NCI-H2196 treated with DMSO at 0.1 percent for 48 hours (cell line): ENCODE results near the gene ARSI.

Source experiments
- DNase-seq: peaks from one replicate; lab custom pipeline; 2025; ENCODE audit not compliant: unreplicated experiment; lab: John Stamatoyannopoulos, UW

ARSI gene

DNA sequence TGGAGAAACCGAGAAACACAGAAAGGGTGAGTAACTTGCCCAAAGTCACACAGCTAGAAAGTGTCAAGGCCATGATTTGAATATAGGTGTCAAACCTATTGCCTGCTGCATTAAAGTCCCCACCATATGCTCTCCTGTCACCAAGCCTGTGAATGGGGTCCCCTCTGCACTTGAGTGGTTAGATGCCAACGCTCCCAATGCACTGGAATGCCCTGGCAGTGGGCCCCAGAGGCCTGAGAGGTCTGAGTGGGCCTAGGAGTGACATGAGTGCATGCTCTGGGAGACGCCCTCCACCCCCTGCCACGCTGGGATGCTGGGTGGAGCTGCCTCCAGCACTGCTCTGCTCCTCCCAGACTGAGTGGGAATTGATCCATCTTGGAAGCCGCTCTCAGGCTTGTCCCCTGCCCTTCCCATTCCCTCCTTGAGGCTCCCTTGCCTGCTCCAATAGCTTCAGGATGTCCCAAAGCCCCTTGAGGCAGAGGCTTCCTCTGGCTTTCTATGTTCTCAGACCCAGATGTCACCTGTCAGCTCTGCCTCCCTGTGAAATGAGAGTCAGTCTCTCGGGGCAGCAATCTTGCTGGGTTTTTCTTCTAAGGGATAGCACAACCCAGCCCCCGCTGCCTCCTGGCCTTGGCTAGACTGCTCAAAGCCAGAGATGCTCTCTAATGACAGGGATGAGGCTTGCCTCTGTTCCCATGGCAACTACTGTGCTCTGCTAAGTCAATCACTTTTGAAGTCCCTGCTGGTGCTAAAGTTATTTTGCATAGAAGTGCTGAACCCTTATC, 6.6 kb upstream of the ARSI start:
- DNase-seq: no peak

DNA sequence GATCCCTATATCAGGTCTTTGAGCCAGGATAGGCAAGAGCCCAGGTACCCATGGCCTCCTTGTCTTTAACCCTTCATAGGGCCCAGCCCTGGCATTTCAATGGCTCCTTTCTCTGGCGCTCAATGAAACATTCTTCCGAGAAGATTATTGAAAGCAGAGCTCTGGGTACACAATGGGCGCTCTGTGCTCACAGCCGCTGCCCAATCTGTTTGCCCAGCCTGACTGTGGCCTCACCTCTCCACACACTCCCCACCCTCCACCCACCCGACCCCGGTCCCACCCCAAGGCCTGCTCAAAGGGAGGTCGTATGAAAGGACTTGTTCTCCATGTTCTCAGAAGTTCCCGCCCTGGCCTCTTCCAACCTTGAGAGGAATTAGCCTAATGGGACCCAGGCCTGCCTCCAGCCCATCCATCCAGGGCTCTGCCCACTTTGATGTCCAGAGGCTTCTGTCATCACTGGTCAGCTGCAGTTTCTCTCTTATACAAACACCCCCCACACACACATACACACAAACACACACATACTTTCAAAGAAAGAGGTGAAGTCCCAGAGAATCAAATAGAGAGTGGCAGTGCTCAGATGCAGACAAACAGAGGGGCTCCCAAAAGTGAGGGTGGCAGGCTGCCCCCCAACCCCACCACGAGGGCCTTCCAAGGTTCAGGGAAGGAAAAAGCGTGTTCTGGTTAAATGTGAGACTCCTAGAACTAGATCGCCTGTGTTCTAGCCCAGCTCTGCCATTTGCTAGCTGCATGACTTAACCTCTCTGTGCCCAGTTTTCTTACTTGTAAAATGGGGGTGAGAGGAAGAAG, 5.1 kb upstream of the ARSI start:
- DNase-seq: no peak

DNA sequence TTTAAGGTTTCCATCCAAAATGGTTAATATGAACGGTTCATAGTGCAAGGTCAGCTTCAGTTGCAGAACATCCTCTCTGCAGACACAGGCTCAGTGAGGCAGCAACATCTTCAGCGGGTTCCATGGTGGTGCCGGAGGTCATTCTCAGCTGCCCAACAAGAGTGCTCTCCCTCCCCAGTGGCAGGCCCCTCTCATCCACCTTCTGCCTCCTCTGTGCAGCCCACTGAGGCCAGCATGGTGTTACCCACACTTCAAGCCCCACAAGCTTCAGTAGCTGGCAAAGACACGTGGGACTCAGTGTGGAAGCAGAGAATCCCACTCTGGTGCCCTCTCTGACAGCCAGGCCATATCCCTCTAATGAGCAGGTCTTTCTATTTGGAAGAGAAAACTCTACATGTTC, 4.1 kb upstream of the ARSI start:
- no peak for DNase-seq

DNA sequence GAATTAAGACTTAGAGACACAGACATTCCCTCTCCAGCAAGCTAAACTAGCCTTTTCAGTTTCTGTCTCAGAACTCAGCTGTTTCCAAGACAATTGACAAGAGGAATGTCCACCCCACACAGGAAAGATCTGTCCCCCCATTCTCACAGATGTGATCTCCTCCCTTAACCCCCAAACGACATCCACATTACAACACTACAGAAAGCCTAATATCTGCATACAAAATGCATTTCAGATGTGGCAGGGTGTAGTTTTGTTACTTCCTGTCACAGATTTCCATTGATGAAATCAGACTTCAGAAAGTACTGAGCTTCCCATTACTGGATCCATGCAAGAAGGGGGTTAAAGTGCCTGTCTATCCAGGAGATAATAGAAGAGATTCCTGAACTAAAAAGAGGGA, 2.9 kb upstream of the ARSI start:
- DNase-seq: no peak

DNA sequence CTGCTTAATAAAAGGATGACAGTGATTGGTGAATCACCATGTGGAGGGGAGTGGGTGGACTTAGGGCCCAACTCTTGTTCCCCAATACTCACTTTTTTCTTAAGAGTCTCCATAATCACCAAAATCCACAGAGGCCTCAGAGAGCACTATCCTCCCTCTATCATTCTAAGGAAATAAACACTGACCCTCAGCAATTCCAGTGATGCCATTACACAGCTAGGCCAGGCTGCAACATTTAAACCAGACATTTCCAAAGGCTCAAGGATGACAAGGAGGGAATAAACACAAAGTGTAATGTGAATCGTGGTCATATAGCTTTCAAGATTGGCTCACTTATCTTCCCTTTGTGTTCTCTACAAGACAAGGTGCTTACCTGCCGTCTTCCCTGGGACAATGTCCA, 2.4 kb upstream of the ARSI start:
- DNase-seq: no peak

DNA sequence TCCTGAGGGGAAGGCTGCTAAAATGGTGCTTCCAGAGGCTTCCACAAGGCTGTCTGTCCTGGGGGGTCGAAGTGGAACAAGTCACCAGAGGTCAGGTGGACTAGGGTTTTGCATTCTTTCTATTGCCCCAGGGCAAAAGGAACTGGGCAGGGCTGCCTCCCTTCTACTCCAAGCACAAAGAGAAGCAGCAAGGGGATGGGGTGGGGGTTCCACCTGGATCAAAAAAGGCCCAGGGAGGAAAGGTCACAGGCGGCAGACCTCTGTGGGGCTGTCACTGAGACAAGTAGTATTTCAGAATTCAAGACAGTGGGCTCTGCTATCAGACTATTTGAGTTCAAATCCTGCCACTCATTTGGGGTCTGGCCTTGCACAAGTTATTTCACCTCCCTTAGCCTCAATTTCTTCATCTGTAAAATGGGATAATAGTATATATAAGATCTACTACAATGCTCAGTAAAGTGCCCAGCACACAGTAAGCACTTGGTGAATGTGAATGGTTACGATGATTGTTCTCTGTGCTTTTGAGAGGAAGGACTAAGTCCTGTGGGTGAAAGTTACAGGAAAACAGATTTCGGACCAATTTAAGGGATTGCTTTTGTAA, 1.9 kb upstream of the ARSI start:
- no peak for DNase-seq

DNA sequence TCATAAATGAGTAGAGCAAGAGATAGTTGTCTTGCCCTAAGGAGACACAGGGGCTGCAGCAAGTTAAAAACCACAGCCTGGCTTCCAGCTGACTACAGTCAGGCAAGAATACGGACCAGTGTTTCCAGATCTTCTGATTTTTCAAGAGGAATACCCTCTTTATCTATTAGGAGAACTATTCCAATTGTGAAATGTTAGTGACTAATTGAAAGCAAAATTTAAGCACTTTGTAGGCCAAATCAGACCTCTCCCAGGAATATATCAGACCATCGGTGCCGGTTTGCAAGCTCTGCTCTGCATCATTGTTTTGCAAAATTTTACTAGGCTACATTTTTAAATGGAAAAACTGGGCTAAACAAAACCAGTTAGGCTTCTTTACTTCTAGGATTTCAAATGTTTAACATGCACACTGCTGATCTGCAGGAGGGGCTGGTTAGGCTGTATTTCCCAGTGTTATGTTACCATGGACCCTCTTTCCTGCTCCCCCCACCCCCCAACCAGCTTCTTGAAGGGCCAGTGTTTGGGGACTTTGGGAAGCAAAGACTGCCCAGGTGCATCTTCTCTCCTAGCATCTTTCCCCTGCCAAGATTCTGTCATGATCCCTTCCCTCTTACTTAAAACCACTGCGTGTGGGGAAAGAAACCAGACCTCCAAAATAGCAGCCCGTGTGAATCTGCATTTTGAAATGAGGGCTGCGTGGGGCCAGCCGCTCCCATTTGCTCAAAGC, 1.1 kb upstream of the ARSI start:
- DNase-seq: no peak

DNA sequence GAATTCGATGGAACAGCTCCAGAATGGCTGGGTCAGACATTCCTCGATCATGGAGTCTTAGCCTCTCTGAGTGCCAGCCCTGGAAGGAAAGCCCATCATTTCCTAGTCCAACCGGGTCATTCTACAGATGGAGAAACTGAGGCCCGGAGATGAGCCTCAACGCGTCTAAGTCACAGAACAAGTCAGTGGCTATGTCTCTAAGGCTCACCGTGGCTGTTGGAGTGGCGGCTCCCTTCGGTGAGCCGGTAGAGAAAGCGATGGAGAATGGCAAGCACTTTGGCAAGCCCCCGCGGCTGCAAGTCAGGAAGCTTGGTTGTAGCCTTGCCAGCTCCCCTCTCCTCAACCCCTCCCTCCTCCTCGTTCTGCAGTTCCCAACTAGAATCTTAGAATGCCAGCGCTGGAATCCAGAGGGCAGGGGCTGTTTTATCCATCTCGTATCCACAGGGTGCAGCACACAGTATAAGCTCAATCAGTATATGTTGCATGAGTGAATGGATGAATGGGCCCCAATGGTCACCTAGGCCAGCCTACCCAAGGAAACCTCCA, 438 bp upstream of the ARSI start:
- DNase-seq: no peak

DNA sequence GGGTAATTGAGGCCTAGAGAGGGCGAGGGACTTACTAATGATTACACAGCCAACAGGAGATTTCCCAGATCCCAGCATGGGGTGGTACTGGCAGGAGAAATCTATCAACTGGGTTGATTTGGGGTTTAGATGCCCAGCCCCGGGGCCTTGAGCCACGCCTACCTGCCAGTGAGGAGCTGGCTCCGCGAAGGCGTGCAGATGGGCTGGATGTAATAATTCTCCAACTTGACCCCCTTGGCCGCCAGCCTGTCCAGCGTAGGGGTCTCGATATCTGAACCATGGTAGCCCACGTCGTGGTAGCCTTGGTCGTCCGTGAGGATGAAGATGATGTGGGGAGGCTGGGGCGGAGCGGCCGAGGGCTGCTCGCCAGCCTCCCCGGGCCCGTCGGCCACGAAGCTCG, 804 bp downstream of the ARSI start:
- no peak for DNase-seq

DNA sequence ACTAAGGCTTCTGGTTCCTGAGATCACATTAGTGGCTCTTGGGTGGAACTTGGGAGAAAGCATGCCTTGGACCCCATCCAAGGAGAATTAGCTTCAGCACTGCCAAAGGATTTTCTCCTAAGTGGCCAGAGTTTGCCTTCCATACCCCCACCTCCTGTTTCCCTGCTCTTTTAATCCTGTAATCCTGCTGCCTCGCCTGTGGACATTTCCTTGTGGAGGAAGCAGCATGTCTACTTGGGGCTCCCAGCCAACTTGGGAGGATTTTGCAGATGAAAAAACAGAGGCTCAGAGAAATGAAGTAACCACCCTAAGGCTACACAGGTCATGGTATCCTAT, 1.6 kb downstream of the ARSI start:
- no peak for DNase-seq

DNA sequence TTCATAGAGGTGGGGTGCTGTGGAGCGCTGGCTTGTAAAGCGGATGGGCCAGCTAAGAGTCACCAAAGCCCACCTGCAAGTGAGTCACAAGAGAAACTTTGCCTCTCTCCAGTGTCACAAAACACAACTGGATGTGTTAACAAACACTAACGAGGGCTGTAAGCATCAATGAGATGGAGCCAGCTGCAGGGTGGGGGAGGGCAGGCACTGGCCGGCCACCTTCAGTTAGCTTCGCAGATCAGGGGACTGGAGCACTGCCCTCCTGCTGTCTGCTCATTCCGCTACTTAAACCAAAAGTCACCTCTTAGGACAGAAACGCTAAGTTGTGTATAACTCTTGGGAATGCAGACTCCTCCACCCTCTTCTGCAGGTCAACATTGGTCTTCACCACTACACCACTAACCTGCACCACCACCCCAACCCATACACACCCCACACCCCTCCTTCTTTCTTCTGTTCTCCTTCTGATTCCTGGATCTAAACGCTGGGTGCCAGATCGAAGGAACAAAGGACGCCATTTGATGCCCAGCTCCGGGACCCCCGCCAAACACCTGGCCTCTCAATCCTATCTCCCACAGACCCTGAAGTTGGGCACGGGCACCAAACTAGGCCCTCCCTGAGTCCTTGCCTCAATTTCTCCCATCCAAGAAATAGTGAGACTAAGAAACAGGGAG, 2.1 kb downstream of the ARSI start:
- DNase-seq: no peak

DNA sequence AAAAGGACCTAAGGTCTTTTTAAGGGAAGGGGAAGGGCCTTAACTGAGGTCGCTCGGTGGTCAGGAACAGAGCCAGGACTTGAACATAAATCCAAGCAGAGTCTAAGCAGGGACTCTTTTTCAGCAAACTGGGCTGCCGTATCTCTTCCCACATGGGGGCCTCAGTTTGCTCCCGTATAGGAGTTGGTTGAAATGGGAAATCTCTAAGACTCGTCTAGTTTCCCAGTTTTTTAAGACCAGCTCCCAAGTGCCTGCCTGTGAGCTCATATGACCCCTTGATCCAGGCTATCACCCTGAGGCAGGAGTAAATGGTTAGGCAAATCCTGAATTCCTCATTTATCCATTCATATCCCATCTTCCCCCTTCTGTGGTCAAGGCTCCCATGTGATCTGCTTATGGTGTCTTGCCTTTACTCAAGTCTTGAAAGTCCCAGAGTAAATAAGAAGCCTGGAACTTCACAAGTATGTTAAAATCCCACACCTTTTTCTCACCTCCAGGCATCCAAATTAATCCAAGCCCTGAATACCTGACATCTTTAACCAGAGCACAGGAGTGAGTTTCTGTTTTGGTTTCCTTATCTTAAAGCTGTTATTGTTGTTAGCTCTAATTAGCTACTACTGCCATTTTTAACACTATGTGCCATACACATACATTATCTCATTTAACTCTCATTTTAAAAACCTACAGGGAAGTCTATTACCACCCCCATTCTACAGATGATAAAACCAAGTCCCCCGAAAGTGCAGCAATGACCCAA, 3.0 kb downstream of the ARSI start:
- DNase-seq: no peak

DNA sequence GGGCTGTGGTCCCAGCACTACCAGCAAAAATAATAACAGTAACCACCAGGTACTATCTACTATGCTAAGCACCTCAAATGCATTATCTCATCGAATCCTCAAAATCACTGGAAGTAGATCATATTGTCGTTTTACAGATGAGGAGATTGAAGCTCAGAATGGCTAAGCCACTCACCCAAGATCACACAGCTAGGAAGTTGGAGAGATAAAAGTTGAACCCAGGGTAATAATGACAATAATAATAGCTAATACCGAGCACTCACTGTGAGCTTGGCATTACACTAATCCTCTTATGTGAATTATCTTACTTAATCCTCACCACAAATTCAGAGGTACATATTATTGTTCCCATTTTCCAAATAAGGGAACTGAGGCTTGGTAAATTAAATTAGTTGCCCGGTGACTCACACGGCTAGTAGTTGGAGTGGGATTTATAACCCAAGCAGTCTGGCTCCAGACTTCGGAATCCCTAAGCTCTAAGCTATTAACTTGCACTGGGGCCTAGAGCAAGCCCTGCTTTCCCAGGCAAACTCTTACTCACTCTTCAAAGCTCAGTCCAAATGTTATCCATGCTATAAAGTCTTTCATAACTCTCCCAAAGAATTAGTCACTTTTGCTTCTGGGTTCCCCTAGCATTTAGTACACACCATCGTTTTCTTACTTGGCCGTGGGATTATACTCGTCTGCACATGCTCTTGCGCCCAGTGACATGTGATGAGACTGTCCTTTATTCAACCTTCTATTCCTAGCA, 3.8 kb downstream of the ARSI start:
- DNase-seq: no peak

DNA sequence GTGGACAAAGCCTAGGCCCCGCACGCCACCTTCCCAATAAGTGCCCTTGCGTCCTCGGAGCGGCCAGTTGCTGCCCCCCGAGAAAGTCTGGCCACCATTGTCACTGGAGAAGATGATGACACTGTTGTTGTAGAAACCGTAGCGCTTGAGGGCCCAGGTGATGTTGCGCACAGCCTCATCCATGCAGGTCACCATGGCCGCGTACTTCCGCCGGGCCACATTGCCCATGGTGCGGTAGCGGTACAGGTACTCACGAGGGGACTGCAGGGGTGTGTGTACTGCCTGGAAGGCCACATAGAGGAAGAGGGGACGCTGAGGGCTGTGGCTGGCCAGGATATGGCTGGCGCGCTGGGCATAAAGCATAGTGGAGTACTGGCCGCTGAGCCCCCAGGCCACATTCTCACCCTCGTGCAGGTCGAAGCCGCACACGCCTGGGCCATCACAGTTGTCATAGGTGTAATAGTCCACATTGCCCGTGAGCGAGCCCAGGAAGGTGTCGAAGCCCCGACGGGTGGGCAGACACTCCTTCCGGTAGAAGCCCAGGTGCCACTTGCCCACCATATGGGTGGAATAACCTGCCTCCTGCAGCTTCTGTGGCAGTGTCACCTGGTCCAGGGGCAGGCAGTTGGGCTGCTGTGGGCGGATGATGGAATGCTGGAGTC, 4.6 kb downstream of the ARSI start:
- no peak for DNase-seq

DNA sequence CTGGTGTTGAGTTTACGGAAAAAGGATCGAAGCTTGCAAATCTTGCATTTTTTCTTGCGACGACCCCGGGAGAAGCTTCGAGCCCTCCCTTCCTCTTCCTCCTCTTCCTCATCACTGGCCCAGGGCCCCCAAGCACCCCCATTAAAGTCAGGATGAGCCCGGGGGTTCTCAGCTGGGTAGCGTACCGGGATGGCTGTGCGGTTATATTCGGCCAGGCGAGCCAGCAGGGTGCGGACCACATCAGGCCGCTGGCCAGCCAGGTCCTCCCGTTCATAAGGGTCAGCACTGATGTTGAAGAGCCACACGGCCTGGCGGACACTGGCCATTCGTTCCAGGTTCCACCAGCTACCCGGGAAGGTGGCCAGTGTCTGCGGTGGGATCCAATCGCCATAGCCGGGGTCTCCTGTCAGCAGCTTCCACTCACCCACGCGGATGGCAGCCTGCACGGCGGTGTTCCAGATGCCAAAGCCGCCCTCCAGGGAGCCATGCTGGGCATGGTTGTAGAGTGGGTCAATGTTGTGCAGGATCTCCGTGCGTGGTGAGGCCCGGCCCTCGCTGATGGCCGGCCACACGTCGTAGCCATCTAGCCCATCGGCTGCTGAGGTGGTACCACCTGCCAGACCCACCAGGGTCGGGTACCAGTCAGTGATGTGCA, 5.3 kb downstream of the ARSI start:
- DNase-seq: no peak

DNA sequence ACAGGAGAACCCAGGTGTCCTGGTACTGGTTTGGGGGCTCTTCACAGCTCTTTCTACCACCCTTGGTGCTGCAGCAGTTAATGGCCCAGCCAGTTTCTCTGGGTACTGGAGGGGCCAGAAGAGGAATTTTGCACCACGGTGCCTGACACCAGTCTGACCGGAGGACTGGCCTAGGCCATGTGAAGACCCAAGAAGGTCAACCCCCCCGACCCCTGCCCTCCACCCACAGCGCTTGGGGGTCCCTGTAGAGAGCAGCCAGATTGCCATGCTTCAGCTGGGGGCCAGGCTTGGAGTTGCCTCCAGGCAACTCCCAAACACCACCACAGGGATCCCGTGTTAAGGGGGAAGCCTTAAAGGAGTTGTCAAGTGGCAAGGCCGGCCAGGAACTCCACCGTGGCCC, 6.2 kb downstream of the ARSI start:
- DNase-seq: no peak

DNA sequence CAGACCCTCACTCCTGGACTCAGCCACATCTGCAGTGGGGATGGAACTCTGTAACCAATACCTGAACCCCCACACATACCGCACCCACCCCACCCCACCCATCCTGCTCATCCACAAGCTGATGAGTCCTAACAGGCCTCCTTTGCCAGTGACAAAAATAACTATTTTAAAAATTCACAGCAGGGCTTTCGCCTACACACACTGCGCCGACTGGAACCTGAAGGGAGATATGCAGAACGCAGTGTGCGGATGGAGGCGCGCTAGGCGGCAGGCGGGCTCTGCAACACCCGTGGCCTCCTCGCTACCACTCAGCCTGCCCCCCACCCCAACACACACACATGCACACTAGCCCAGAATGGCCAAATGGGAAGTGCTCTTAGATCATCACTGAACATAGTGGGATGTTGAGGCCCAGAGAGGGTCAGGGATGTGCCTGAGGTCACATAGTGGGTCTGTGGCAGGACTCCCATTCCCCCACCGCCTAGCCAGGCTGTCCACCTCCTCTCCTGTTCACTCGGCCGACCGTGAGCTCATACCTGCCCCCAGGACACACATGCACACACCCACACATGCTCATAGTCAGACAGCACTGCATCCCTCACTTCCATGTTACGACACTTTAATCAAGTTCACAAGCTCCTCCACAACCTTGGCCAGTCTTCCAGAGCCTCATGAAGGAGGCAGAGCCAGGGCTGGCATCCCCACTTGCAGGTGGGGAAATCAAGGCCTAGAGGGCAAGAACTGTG, 6.8 kb downstream of the ARSI start:
- no peak for DNase-seq

DNA sequence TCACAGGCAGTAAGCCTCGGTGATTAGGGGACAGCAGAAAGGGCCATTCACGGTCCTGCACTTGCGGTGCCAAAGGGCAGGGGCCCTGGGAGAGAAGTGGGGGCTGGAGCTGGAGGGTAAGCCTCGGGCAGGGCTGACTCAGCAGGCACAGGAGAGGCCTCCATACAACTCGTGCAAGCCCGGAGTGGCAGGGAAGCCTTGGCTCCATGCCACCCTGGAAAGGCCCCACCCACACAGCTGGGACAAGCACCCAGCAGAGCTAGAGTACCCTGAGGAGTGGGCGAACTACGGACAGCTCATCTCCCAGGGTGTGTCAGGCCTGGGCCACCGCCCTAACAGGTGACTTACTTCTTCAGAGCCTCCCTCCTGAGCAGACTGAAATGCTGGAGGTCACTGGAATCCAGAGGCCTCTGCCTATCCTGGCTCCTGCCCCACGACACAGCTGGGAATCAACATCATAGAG, 7.5 kb downstream of the ARSI start:
- no peak for DNase-seq
